Sigmoid colon (tissue), 7 donors: ENCODE measurements around the gene LTBP1. TPM values are rescaled to one million over a fixed set of nuclear protein-coding genes. Genes with fewer than 3 reads are reported as not detected.

Source experiments
- DNase-seq: peaks from one replicate; pipeline ENCODE4 v3.0.0-alpha.2; 2019
- H3K27ac ChIP-seq, 4 donors: fragments of 200-600 bp; sonication (generic); one replicate each; pipeline ENCODE4 v1.5.1; 2016 to 2019; ENCODE audit warnings: mild to moderate bottlenecking in 1 of 4
- H3K27me3 ChIP-seq, 3 donors: fragments of 200-600 bp; sonication (generic); one replicate each; pipeline ENCODE4 v1.5.1; 2019; ENCODE audit warnings: mild to moderate bottlenecking in 1 of 3
- H3K36me3 ChIP-seq, 4 donors: fragments of 200-600 bp; sonication (generic); one replicate each; pipeline ENCODE4 v1.5.1; 2016 to 2019
- H3K4me1 ChIP-seq, 4 donors: fragments of 200-600 bp; sonication (generic); one replicate each; pipeline ENCODE4 v1.5.1; 2017 to 2019
- H3K4me3 ChIP-seq, 4 donors: fragments of 200-600 bp; sonication (generic); one replicate each; pipeline ENCODE4 v1.5.1; 2017 to 2019; ENCODE audit warnings: mild to moderate bottlenecking in 2 of 4, moderate library complexity in 1 of 4
- H3K9me3 ChIP-seq, 4 donors: fragments of 200-600 bp in 3 of 4; sonication (generic) in 3 of 4; one replicate each; pipeline versions ENCODE4 v1.5.1 to v1.6.1; 2013 to 2019
- EP300 ChIP-seq, 4 donors: sonication (generic); formaldehyde crosslinking; IDR thresholded peaks; one replicate each; pipeline ENCODE4 v1.6.1; 2017; ENCODE audit warnings: antibody characterized with exemption in 4 of 4
- POLR2A ChIP-seq, 2 donors: fragments of 450-650 bp; IDR thresholded peaks; one replicate each; pipeline ENCODE4 v1.6.1; 2016; ENCODE audit warnings: antibody characterized with exemption in 2 of 2, mild to moderate bottlenecking in 2 of 2, moderate library complexity in 2 of 2
- POLR2AphosphoS5 ChIP-seq, 4 donors: sonication (generic); formaldehyde crosslinking; IDR thresholded peaks; one replicate each; pipeline ENCODE4 v1.6.1; 2017; ENCODE audit warnings: antibody characterized with exemption in 4 of 4
- WGBS, 2 donors: extraction: QIAGEN DNeasy Blood & Tissue Kit; methylation state at CpG; one replicate each; pipeline ENCODE4 v1.1.7; 2013; 5-methylcytosine and 5-hydroxymethylcytosine counted together
- intact Hi-C: fragments of 100-400 bp; cut with DNase I; formaldehyde crosslinking; loops from one replicate; pipeline ENCODE4 v1.15.1; 2023
- polyA plus RNA-seq, 3 donors: library from polyadenylated mRNA; stranded (reverse); fragments of 200-250 nt; gene quantifications; one replicate each; pipeline ENCODE4 v1.2.3, GENCODE V29; 2013
- total RNA-seq, 4 donors: library from RNA; depleted of rRNA; stranded (reverse); fragments of >200 nt; gene quantifications; one replicate each; pipeline ENCODE4 v1.1.0, GENCODE V29; 2016
- TF ChIP-seq, protein P1 (sequence below), 4 experiments: fragments of 450-650 bp in 3 of 4; fragments of 200-600 bp in 1 of 4; IDR thresholded peaks; one replicate each; pipeline ENCODE4 v1.5.1; 2016 to 2019; ENCODE audit warnings: antibody characterized with exemption in 4 of 4, mild to moderate bottlenecking in 3 of 4, moderate library complexity in 2 of 4
- donor health status: healthy with polysubstance abuse.
- donor health status: Bipolar disorder and iron deficiency.
- donor health status: healthy.

The LTBP1 gene
- total and polyA plus RNA-seq, 7 donors = 3.0 to 102 (median 34.2) TPM

DNA sequence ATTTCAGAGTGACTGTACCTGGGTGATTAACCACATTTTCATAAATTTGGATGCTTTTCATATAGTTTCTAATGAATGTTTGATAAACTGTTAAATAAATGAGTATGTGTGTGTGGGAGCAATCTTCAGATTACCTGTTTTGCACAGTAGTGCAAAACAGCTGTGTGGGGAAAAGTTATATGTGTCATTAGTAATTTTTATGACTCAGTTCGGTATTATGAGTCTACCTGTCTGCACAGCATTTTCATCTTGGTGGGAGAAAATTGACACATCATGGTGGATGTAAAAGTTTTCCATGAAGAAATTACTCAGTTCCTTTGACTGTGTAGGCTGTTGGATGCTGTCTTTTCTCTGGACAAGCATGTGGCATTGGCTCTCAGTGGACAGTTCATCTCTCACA, 43.8 kb downstream of the LTBP1 start:
- Histone ChIP-seq H3K4me3 (no peak overlapping the region), H3K36me3 (no peaks in the 10 kb centered on the region), H3K4me1 (peaks cover 0 to 22% (median 9%) of the 10 kb centered on the region in 4 donors), H3K27me3 (no peaks in the 10 kb centered on the region), H3K9me3 (peaks cover 0 to 4% (median 0%) of the 10 kb centered on the region in 4 donors), H3K27ac (no peak overlapping the region)
- 0 to 39% methylated on average over 1 of the region's 1 CpG for WGBS, 2 donors
- DNase-seq = no peak
- no peak for TF ChIP-seq POLR2A (IDR thresholded peaks at IDR 0.05)
- TF ChIP-seq, protein P1, sequence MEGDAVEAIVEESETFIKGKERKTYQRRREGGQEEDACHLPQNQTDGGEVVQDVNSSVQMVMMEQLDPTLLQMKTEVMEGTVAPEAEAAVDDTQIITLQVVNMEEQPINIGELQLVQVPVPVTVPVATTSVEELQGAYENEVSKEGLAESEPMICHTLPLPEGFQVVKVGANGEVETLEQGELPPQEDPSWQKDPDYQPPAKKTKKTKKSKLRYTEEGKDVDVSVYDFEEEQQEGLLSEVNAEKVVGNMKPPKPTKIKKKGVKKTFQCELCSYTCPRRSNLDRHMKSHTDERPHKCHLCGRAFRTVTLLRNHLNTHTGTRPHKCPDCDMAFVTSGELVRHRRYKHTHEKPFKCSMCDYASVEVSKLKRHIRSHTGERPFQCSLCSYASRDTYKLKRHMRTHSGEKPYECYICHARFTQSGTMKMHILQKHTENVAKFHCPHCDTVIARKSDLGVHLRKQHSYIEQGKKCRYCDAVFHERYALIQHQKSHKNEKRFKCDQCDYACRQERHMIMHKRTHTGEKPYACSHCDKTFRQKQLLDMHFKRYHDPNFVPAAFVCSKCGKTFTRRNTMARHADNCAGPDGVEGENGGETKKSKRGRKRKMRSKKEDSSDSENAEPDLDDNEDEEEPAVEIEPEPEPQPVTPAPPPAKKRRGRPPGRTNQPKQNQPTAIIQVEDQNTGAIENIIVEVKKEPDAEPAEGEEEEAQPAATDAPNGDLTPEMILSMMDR (IDR thresholded peaks at IDR 0.05) = no peak
- intact Hi-C loops = no loop called here

DNA sequence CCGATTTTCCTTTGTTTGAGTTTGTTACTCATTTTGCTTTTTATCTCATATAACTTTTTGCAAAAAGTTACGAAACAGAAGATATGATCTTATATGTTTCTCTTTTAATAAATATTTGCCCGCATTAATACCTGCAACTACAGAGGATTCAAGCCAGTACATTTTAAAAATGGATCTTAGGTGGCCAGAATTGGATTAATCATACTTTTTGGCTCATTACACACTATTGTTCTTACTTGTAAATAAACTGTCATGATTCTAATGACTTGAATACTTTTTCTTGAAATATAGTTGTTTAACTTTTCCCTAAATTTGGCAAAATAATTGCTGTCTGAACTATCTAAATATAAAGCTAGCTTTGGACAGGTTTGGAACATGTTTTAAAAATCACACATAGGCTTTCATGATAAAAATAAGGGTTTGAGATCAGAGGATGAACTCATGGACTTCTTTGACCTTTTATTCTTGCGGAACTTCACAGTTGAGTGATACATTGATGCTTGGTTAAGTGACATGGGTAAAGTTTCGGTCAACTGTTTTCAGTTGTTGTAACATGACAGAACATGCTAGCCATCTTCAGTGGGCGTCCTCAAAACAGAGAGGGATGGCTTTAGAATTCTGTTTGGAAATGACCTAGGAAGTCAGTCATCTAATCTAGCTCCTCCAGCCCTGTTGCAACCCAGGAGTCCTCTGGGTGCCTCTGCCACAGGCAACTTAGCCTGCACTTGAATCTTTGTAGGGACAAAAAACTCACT, 44.5 kb downstream of the LTBP1 start:
- TF ChIP-seq, protein P1 (IDR thresholded peaks at IDR 0.05) = no peak
- TF ChIP-seq EP300 (IDR thresholded peaks at IDR 0.05) = no peak
- TF ChIP-seq POLR2AphosphoS5 (IDR thresholded peaks at IDR 0.05) = no peak
- no peak for TF ChIP-seq POLR2A (IDR thresholded peaks at IDR 0.05)
- Histone ChIP-seq H3K36me3 (no peaks in the 10 kb centered on the region), H3K4me3 (no peak overlapping the region), H3K27ac (no peak overlapping the region), H3K27me3 (no peaks in the 10 kb centered on the region), H3K4me1 (peaks cover 0 to 22% (median 9%) of the 10 kb centered on the region in 4 donors), H3K9me3 (peaks cover 0 to 4% (median 0%) of the 10 kb centered on the region in 4 donors)
- no peak for DNase-seq
- WGBS, 2 donors = 84 to 85% methylated on average over 6 of the region's 6 CpGs
- intact Hi-C loops = no loop called here

DNA sequence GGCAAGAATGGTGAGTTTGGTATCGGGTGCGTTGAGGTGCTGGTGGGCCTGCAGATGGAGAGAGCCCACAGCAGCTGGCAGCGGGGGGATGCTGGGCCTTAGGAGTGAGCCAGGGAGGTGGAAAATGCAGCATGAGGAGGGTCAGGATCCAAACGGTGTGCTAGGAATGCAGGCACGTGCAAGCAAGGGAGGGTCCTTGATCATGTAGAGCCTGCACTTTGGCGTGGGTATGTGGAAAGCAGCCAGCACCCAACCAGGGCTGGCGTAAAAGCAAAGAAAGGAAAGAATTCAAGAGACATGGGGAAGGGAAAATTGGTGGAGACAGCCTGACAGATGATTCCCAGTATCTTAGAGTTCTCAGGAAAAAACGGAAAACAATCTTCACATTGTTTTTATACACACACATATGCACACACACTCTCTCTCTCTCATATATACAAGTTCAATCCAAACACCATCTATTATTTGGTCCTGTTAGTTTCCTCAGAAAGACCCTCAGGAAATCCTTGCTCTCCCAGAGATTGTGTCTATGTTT, 46.3 kb downstream of the LTBP1 start:
- H3K27me3 ChIP-seq = no peaks in the 10 kb centered on the region
- no peak for DNase-seq
- no peak for TF ChIP-seq POLR2AphosphoS5 (IDR thresholded peaks at IDR 0.05)
- no peak for TF ChIP-seq POLR2A (IDR thresholded peaks at IDR 0.05)
- TF ChIP-seq EP300 (IDR thresholded peaks at IDR 0.05) = no peak
- TF ChIP-seq, protein P1 (IDR thresholded peaks at IDR 0.05) = no peak
- intact Hi-C loops = no loop called here
- H3K27ac ChIP-seq = no peak overlapping the region
- 82 to 85% methylated on average over 8 of the region's 8 CpGs for WGBS, 2 donors
- no peak overlapping the region for H3K4me3 ChIP-seq
- no peaks in the 10 kb centered on the region for H3K9me3 ChIP-seq
- no peaks in the 10 kb centered on the region for H3K36me3 ChIP-seq
- H3K4me1 ChIP-seq = peaks cover 0 to 22% (median 14%) of the 10 kb centered on the region in 4 donors

DNA sequence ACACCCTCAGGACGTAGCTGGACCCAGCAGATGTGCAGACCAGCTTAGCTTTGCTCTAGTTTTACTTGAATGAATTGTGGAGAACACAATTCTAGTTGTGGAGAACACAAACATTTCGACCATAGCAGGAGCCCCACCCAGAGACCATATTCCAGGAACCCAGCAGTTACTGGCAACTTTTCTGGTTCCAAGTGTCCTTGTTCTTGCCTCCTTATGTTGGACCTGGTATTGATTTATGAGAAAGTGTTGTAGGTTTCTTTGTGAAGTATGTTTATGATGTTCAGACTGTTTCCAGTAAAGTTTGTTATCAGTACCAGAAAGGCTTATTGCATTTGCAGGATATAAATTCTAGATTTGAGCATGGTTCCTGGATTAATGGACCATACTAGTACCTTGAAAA, 51.0 kb downstream of the LTBP1 start:
- intact Hi-C loops = no loop called here
- H3K27ac ChIP-seq = no peak overlapping the region
- no peak overlapping the region for H3K4me3 ChIP-seq
- no peaks in the 10 kb centered on the region for H3K9me3 ChIP-seq
- no peaks in the 10 kb centered on the region for H3K27me3 ChIP-seq
- no peak for DNase-seq
- no peaks in the 10 kb centered on the region for H3K36me3 ChIP-seq
- H3K4me1 ChIP-seq = peaks cover 0 to 9% (median 6%) of the 10 kb centered on the region in 4 donors
- TF ChIP-seq POLR2A (IDR thresholded peaks at IDR 0.05) (no peak), EP300 (IDR thresholded peaks at IDR 0.05) (no peak)
- 52 to 78% methylated on average over 2 of the region's 2 CpGs for whole genome bisulfite sequencing, 2 donors

DNA sequence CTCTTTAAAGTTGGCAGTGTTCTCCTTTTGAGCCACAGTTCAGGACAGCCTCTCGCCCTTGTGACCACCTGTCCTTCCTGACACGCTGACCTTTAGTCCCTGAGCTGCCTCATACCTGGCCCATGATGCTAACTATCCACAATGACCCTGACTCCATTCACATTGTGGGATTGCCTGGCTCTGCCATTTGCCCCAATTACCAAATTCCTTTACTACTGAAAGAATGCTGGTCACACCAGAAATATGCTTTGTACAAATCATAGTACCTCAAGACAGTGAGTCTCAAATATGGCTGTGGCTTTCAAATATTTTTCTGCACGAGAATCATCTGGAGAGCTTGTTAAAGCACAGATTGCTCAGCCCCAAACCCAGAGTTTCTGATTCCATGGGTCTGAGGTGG, 54.2 kb downstream of the LTBP1 start:
- Histone ChIP-seq H3K9me3 (no peaks in the 10 kb centered on the region), H3K27ac (no peak overlapping the region), H3K36me3 (no peaks in the 10 kb centered on the region), H3K27me3 (no peaks in the 10 kb centered on the region), H3K4me1 (peaks cover 0 to 9% (median 0%) of the 10 kb centered on the region in 4 donors), H3K4me3 (no peak overlapping the region)
- 64 to 84% methylated on average over 3 of the region's 3 CpGs for WGBS, 2 donors
- intact Hi-C loops = no loop called here
- TF ChIP-seq POLR2A (IDR thresholded peaks at IDR 0.05) (no peak), EP300 (IDR thresholded peaks at IDR 0.05) (no peak), POLR2AphosphoS5 (IDR thresholded peaks at IDR 0.05) (no peak)
- TF ChIP-seq, protein P1 (IDR thresholded peaks at IDR 0.05) = no peak
- no peak for DNase-seq
